K562 (cell line): Measurements from ENCODE around the gene RAB43. TPM values are rescaled to one million over a fixed set of nuclear protein-coding genes. Genes with fewer than 3 reads are reported as not detected.

Experiments
- ATF7 ChIP-seq: fragments of 450-650 bp; IDR thresholded peaks from 2 replicates; pipeline ENCODE4 v1.7.1; 2014; ENCODE audit warnings: mild to moderate bottlenecking, moderate library complexity
- CXXC5 ChIP-seq: fragments of 250-450 bp; sonication (Bioruptor Pico); IDR thresholded peaks from 2 replicates; pipeline ENCODE4 v1.8.0; 2022; ENCODE audit warnings: inconsistent platforms, mild to moderate bottlenecking, moderate library complexity
- EP400 ChIP-seq: fragments of 450-650 bp; IDR thresholded peaks from 2 replicates; pipeline ENCODE4 v1.6.1; 2017; ENCODE audit warnings: antibody characterized with exemption, mild to moderate bottlenecking, moderate library complexity
- NRF1 ChIP-seq, 2 experiments: fragments of 450-650 bp; IDR thresholded peaks in 1 of 2; conservative IDR thresholded peaks in 1 of 2; 2 replicates each; pipeline ENCODE4 v1.6.1; 2014; ENCODE audit warnings: mild to moderate bottlenecking in 2 of 2
- POLR2B ChIP-seq: fragments of 450-650 bp; IDR thresholded peaks from 2 replicates; pipeline ENCODE4 v1.6.1; 2018; ENCODE audit warnings: low read depth; ENCODE audit not compliant: partially characterized antibody
- ZBED1 ChIP-seq: IDR thresholded peaks from 2 replicates; pipeline ENCODE4 v1.6.1; 2014
- ZBTB40 ChIP-seq, 2 experiments: fragments of 450-650 bp in 1 of 2; sonication (generic) in 1 of 2; formaldehyde crosslinking in 1 of 2; IDR thresholded peaks; 2 replicates each; pipeline versions ENCODE4 v1.7.1 to v1.9.0; 2016 to 2022; ENCODE audit warnings: inconsistent platforms in 1 of 2, mild to moderate bottlenecking in 1 of 2, missing genetic modification reagents in 1 of 2
- ZNF175 ChIP-seq: fragments of 200-800 bp; sonication (Bioruptor generic); IDR thresholded peaks from 2 replicates; pipeline ENCODE4 v1.6.1; 2016; ENCODE audit warnings: low read depth, mild to moderate bottlenecking, missing genetic modification characterization, missing compliant biosample characterization
- polyA plus RNA-seq, 8 experiments: library from polyadenylated mRNA; depleted of rRNA in 4 of 8; stranded (reverse) in 5 of 8; unstranded in 3 of 8; fragments of >200 nt; fragmentation: Nextera tagmentation in 2 of 8; fragmentation: Illumina TruSeq in 1 of 8; extraction: Ambion mirVana in 2 of 8; extraction: Trizol in 1 of 8; gene quantifications; 2 replicates each; pipeline versions ENCODE4 v1.2.1 to v1.2.3, GENCODE V29; 2011 to 2014; ENCODE audit warnings: inconsistent platforms in 1 of 8, missing spikeins in 1 of 8
- total RNA-seq, 7 experiments: library from RNA; depleted of rRNA in 6 of 7; stranded (reverse); fragments of >200 nt in 6 of 7; fragmentation: Illumina TruSeq in 2 of 7; extraction: Trizol in 2 of 7; gene quantifications; 2 replicates each; pipeline versions ENCODE4 v1.2.1 to v1.2.3, GENCODE V29; 2011 to 2021; ENCODE audit warnings: low replicate concordance in 1 of 7
- TF ChIP-seq, protein P1 (sequence below), 2 experiments: IDR thresholded peaks; 2 replicates each; pipeline ENCODE4 v1.6.1; 2011; ENCODE audit warnings: borderline replicate concordance in 1 of 2, control low read depth in 1 of 2, low read depth in 1 of 2, low read length in 1 of 2, mild to moderate bottlenecking in 1 of 2, mixed read lengths in 1 of 2, moderate library complexity in 1 of 2; ENCODE audit not compliant: insufficient read depth in 1 of 2, insufficient read length in 1 of 2, poor library complexity in 1 of 2, severe bottlenecking in 1 of 2; ENCODE audit errors: extremely low read depth in 1 of 2
- TF ChIP-seq, protein P2 (sequence below), 2 experiments: fragments of 450-650 bp; conservative IDR thresholded peaks; 2 replicates each; pipeline ENCODE4 v1.6.1; 2017; ENCODE audit warnings: mild to moderate bottlenecking in 2 of 2, moderate library complexity in 2 of 2

RAB43 gene
- total and polyA plus RNA-seq, 9 of the 15 experiments (the other 6 are each of a cell fraction or from before 2014, with no cell fraction given): 0.04 to 6.8 (median 1.7) TPM; not detected in 2

GRCh38 chr3:129160891-129161859 lies 39.6 kb upstream of the RAB43 start, which contains the start of gene ISY1 (continued):
- TF ChIP-seq, protein P1, sequence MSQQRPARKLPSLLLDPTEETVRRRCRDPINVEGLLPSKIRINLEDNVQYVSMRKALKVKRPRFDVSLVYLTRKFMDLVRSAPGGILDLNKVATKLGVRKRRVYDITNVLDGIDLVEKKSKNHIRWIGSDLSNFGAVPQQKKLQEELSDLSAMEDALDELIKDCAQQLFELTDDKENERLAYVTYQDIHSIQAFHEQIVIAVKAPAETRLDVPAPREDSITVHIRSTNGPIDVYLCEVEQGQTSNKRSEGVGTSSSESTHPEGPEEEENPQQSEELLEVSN (IDR thresholded peaks at IDR 0.05; ENCODE audit: borderline replicate concordance in 1 of 2, extremely low read depth in 1 of 2, insufficient read depth in 1 of 2, insufficient read length in 1 of 2, low read depth in 1 of 2, low read length in 1 of 2, poor library complexity in 1 of 2, severe bottlenecking in 1 of 2): peak in 1 of 2 experiments; percentile 55
- TF ChIP-seq, protein P2, sequence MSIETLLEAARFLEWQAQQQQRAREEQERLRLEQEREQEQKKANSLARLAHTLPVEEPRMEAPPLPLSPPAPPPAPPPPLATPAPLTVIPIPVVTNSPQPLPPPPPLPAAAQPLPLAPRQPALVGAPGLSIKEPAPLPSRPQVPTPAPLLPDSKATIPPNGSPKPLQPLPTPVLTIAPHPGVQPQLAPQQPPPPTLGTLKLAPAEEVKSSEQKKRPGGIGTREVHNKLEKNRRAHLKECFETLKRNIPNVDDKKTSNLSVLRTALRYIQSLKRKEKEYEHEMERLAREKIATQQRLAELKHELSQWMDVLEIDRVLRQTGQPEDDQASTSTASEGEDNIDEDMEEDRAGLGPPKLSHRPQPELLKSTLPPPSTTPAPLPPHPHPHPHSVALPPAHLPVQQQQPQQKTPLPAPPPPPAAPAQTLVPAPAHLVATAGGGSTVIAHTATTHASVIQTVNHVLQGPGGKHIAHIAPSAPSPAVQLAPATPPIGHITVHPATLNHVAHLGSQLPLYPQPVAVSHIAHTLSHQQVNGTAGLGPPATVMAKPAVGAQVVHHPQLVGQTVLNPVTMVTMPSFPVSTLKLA (conservative IDR thresholded peaks at IDR 0.05): peak; percentile 77 to 88
- TF ChIP-seq ZNF175 (CRISPR knock-in tag) (peak; percentile 57; the same call in 1 of the 2 replicates), ZBED1 (0 out of 2 replicates have a peak, but pooled peaks have one; percentile 62), POLR2B (peak; percentile 76), ATF7 (peak; percentile 80), ZBTB40 (IDR thresholded peaks at IDR 0.05) (peak; percentile 100), ZBTB40 (CRISPR knock-in tag; IDR thresholded peaks at IDR 0.05) (no peak), NRF1 (conservative IDR thresholded peaks at IDR 0.05 in 1 of 2, IDR thresholded peaks at IDR 0.05 in 1 of 2) (peak; percentile 66 to 74), EP400 (peak; percentile 90), CXXC5 (CRISPR knock-in tag) (peak; percentile 76)
